Hematopoietic multipotent progenitor cell treated with erythropoietin and hydrocortisone succinate and interleukin-3 and kit ligand, for 17 days (in vitro differentiated cells): ENCODE results near the gene GSKIP.
A peak's percentile ranks its signal among the peaks of the same experiment; 100 is the strongest.
"Not testable (repeated sequence)": the region's sequence is repeated elsewhere in the genome, so short reads cannot be mapped to it uniquely, and the experiment has no call there.

ENCODE experiments used
- DNase-seq: peaks from one replicate; pipeline ENCODE4 v3.0.0-alpha.2; 2015; ENCODE audit warnings: low spot score

GSKIP gene, protein sequence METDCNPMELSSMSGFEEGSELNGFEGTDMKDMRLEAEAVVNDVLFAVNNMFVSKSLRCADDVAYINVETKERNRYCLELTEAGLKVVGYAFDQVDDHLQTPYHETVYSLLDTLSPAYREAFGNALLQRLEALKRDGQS

DNA sequence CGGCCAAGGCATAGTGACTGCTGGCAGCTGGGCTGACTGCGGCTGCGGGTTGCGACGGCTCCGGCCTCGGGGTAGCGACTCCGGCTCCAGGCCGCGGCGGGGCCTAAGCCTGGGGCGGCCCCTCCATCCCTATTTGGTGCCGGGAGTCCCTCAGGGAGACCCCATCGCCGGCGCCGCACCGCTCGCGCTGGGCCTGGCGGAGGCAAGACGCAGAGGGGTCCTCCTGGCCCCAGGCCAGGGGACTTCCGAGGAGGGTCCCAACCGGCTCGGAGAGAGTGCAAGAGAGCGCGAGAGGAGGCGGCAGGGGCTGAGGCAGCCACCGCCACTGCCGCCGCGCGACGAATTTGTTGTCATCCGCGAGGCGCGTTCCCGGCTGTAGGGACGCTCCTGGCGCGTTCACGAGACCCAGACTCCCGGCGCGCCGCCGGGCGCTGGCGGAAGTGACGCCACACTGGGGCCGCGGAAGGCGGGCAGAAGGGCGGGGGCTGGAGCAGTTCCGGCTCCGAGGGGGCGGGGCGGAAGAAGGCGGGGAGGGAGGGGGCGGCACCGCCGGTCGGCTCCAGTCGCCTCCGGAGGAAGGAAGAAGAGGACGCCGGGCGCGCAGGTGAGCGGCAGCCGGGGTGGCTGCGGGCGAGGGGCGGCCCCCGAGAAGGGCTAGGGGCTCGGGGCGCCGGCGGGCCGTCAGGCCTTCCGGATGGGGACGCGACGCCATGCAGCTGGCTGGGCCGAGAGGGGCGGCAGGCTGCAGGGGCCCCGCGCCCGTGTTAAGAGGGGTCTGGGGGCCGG is at the start of gene GSKIP, which contains the start of gene ATG2B:
Gene GSKIP (plus strand): TSS at position 562 of the 786 bp plus-strand sequence. CDS start 18,722 bp downstream, outside the sequence.
Gene ATG2B (minus strand): TSS at position 377 of the 786 bp plus-strand sequence. CDS start 365 bp downstream, at position 12.
- DNase-seq: peak; percentile 97

DNA sequence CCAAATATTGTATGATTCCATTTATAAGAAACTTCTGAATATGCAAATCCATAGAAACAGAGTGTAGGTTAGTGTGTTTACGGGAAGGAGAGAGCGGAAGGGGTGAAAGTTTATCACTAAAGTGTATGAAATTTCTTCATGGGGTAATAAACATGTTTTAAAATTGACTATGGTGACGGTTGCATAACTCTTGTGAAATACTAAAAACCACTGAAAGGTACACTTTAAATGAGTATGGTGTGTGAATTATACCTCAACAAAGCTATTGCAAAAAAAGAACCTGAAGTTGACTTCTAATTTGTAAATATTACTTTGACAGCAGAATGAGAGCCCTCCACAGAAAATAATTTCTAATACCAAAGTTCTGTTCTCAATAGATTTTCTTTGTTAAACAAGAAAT is 47.2 kb upstream of the GSKIP start:
- DNase-seq: no peak

- DNase-seq: no peak
Observed at GRCh38 chr14:96318836-96319235, 44.5 kb upstream of the GSKIP start.

- DNase-seq: no peak
Observed at GRCh38 chr14:96320605-96321004, 42.7 kb upstream of the GSKIP start.

GRCh38 chr14:96324219-96324618 is 39.1 kb upstream of the GSKIP start:
- no peak for DNase-seq

- DNase-seq: no peak
Observed at GRCh38 chr14:96338551-96338950, 24.8 kb upstream of the GSKIP start.

DNA sequence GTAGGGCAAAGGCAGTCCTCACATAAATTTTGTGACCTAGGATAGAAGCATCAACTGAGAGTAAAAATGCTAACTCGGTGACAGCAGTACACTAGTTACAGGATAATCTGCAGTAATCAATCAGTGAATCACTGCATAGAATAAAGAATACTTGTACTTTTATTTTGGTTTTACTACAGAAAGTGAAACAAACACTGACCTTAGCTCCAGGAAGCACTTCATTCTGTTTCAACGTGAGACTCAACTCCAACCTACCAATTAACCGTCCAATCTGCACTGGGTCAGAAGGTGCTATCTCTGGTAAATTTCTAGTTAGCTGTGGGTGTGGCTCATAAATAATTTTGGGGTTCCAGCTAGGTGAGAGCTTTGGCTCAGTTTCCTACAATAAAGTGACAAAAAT is 22.0 kb upstream of the GSKIP start:
- DNase-seq: no peak

GRCh38 chr14:96345669-96346068 is 17.7 kb upstream of the GSKIP start:
- DNase-seq: no peak

- not testable (repeated sequence) for DNase-seq
Observed at GRCh38 chr14:96347957-96348356, 15.4 kb upstream of the GSKIP start.

DNA sequence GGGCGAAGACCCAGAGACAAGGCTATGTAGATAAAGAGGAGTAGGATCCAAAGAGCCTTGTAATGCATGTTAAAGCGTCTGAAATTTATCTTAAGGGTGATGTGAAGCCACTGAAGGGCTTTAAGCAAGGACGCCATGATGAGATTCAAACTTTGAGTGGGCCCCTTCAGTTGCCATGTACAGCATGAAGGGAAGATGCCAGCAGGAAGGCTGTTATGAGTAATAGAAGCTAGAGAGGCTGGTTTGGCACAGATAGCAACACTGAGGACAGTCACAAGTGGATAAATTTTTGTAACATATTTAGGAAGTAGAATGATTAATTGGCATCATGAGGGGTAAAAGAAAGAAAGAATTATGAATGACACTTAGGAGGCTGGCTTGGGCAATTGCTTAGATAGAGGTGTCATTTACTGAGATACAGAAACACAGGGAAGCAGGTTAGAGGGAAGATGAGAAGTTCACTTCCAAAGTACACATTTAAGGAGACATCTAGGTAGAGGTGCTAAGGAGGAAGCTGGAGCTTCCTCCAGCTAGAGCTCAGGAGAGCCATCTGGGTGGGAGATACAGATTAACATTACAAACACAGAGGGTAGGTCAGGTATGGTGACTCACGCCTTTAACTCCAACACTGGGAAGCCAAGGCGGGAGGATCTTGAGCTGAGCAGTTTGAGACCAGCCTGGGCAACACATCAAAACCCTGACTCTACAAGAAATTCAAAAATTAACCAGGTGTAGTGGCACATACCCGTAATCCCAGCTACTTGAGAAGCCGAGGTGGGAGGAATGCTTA is 13.8 kb upstream of the GSKIP start:
- DNase-seq: no peak

- DNase-seq: no peak
Observed at GRCh38 chr14:96351986-96352385, 11.3 kb upstream of the GSKIP start.

DNA sequence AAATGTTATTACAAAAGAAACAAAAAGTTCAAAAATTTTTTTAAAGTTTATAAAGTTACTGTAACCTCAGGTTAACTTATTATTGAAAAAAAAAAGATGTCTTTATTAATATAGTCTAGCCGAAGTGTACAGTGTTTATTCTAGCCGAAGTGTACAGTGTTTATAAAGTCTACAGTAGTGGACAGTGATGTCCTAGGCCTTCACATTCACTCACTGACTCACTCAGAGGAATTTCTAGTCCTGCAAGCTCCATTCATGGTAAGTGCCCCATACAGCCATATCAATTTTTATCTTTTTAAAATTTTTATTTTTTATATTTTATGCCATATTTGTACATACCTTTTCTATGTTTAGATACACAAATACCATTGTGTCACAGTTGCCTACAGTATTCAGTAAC is 10.6 kb upstream of the GSKIP start:
- DNase-seq: no peak

- no peak for DNase-seq
Observed at GRCh38 chr14:96354246-96354645, 9.1 kb upstream of the GSKIP start.

- DNase-seq: no peak
Observed at GRCh38 chr14:96357216-96357615, 6.1 kb upstream of the GSKIP start.

DNA sequence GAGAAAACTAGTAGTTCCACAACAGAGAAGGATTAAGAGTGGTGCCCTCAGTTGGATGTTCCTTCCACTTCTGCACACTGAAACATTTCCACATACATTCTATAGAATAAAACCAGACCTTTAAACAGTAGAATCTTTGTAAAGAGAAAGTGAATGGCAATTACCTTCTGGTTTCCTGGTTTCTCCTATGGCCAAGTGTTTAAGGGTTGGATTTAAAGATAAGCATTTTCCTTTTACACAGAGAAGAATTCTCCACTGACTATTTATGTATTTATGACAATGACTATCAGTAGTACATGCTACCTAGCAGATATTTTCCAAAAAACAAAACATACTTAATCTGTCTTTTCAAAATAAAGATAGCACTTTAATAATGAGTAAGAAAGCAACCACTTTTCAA is 3.4 kb upstream of the GSKIP start:
- DNase-seq: no peak

DNA sequence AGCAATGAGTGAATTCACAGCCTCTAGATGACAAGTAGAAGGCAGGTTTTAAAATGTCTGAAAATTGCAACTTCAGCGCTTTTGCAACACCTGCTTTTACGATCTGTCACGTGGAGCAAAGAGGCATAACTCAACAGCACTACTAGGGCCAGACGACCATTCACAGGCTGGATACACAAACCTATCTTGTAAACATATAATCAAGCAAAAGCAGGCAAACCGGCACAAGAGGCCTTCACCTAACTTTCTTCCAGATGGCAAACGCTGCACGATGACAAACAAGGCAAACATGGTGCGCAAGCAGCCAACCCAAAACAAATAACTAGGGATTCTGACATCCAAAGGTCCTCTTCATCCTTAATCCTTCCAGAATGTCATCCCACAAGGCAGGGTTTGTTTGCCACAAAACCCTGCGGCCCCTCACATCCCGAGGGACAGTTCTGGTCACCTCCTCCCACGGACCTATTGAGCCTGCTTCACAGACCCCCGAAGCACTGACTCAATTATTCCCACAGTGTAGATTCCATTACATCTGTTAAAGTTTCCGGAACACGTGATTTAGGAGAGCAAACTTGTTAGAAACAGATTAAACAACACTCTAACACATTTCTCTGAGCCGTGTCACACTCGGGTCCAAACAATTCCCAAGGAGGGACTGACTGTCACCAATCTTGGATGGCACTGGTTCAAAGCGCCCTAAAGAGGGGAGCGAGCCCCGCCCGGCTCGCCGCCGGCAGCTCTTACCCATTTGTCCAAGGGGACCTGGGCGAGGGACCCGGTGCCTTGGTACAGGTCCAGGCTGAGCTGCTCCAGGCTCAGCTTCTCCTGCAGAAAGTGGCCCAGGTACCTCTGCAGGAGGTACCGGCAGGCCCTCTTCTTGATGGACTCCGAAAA is 1.0 kb upstream of the GSKIP start:
- peak; percentile 83 for DNase-seq

DNA sequence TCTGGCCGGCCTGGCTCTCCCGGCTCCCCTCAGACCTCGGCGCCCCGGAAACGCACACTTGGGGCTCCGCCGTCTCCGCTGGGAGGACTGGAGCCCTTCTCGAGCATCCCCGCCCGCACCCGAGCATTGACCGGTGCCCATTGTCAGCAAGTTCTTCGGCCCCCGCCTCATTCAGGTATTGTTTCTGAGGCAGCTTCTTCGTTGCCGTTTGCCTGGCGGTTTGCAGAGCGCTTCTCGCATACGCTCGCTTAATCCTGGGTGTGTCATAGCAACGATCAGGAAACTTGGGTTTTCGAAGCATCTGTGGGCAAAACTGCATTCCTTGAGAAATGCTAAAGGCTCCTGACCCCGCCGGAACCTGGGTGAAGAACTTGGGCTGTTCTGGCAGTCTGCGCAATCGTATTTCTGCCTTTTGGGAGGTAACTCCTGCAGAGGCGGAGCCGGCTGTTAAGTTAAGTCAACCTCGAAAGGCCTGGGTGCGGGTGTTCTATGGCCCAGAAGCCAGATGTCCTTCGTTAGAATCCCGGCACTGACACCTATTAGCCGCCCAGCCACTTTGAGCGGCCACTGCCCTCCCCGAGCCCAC is 518 bp downstream of the GSKIP start:
- DNase-seq: peak; percentile 69

GRCh38 chr14:96364962-96365361 is 1.6 kb downstream of the GSKIP start:
- no peak for DNase-seq

GRCh38 chr14:96368534-96368933 is 5.2 kb downstream of the GSKIP start:
- no peak for DNase-seq

DNA sequence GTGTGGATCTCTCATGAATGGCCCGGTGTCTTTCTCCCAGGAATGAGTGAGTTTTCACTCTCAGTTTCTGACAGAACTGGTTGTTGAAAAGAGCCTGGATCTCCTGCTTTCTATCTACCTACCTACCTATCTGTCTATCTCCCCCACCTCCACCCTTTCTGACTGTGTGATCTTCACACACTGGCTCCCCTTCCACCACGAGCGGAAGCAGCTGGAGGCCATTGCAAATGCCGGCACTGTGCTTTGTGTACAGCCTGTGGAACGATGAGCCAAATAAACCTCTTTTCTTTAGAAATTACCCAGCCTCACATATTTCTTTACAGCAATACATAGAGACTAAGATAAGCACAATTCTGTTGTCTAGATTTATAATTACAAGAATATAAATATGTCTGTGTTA is 7.2 kb downstream of the GSKIP start:
- no peak for DNase-seq

GRCh38 chr14:96373538-96373937 is 10.2 kb downstream of the GSKIP start:
- DNase-seq: no peak
